Measurements from ENCODE around the gene KCTD12.
A peak's percentile ranks its signal among the peaks of the same experiment; 100 is the strongest.

Gene KCTD12

DNA sequence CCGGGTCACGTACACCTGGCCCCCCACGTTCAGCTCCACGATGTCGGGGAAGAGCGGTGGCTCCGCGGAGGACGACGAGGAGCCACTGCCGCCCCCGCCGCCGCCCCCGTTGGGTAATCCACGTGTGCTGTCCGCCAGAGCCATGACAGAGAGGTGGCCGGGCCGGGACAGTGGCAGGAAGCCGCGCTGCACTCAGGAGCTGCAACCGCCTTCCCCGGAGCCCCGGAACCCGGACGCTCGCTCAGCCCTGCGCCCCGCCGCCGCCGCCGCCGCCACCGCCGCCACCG is 257 bp downstream of the KCTD12 start:
- no peak for DNase-seq

DNA sequence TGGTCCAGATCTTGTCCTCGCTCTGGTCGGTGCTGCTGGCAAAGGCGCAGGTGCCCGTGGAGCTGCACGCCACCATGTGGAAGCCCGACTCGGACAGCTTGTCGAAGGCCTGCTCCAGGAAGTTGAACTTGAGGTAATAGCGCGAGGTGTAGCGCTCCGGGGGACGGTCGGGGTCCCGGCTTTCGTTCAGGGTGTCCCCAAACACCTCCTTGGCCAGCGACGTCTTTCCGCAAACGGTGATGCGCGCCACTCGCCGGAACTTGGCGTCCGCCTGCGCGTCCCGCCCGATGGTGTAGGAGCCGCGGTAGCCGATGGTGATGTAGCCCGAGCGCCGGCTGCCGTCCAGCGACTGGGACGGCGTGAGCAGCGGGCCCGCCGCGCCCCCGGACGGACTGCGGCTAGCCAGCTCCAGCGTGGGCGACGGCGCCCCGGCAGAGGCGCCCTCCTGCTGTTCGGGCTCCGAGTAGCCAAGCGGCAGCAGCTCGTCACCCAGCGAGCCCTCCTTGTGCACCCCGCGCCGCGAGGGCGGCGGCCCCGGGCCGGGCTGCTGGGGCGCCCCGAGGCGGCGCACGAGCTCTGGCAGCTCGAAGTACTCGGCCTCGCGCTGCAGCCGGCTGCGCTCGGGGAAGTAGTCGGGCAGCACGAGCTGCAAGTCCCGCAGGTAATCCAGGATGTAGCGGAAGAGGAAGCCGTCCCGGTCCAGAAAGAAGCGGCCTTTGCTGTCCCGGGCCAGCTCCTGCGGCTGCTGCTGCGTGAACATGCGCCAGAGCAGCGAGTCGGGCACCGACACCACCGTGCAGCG is 801 bp downstream of the KCTD12 start:
- DNase-seq, result peak; percentile 48

DNA sequence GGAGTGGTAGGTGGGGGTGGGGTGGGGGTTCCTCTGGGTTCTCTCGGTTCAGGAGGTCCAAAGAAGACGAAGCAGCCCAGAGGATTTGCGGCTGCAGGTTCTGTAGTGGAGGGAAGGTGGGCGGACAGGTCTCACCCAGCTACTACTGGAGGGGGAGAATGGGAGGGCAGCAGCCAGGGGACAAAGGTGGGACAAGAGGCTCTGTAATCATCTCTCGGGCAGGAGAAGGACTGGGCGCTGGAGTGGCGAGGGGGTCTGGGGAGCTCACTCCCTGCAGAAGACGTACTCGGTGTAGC is 1.4 kb downstream of the KCTD12 start:
- no peak for DNase-seq

GRCh38 chr13:76884186-76884906 is 1.9 kb downstream of the KCTD12 start:
- peak; percentile 10 for DNase-seq

- no peak for DNase-seq
These were observed 3.0 kb downstream of the KCTD12 start for GRCh38 chr13:76883236-76883635.

DNA sequence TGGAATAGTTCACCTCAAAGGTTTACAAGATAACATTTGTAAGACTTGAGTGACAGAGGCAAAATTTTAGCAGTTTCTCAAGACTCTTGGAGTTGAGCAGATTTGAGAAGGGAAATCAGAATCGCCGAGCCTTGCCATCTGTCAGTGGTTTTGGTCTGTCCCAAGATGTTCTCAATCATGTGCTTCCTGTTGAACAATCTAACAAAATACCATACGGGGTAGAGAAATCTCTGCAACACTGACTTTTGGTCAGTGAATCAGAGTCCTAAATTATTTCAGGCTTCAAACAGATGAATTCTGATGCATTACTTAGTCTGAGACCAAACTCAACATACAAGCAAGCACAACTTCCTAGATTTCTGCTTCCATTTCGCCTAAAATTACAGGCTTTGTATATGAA is 3.8 kb downstream of the KCTD12 start:
- peak; percentile 96 for DNase-seq

GRCh38 chr13:76879883-76880270 is 6.3 kb downstream of the KCTD12 start:
- DNase-seq, result no peak

GRCh38 chr13:76879203-76879882 is 6.9 kb downstream of the KCTD12 start:
- DNase-seq, result peak; percentile 99

DNA sequence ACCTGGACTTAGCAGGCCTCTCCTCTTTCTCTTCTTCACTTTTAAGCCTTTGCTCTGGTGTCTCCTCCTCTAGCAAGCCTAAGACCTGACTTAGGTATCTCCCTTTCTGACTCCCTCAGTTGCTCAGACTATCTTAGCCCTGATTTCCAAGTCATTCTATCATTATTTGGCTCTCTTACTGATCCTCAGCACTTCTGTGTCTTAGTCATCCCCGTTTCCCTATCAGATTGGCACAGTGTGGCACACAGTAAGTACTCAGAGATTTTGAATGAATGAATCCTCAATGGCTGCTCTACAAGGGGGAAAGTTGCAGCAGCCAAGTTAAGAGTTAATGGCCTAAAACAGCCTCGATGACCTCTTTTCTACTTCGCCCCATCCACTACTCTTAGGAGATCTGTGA is 8.2 kb downstream of the KCTD12 start:
- DNase-seq, result no peak

DNA sequence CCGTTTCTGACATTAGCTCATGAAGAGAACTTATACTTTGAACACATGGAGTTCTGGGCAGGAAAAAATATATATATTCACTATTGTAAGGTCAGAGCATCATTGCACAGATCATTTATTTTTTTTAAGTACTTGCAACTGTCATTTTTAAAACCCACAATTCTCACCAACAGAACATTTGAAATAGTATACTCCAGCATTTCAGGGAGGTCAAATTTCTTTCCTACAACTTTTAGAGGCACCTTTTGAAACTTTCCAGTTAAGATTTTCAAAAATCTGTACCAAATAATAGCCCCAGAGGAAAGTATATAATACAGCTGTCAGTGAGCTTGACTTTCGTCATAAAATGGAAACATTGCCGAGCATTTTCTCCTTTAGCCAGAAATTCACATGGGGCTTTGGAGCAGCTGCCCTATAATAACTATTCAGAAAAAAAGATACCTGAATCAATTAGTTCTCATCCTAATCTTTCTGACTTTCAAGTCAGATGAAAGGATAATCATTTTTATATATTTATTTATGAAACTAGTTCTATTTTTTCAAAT is 10.9 kb downstream of the KCTD12 start:
- DNase-seq, result no peak

DNA sequence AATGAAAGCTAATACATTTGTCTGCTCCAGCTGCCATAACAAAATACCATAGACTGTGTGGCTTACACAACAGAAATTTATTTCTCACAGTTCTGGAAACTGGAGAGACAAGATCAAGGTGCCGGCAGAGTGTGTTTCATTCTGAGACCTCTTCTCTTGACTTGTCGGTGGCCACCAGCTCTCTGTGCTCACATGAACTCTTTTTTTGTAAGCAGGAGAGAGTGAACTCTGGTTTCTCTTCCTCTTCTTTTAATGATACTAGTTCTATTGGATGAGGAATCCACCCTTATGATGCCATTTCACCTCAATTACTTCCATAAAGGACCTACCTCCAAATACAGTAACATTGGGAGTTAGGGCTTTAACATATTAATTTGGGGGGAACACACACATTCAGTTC is 11.7 kb downstream of the KCTD12 start:
- DNase-seq, result peak; percentile 72

GRCh38 chr13:76873445-76873844 is 12.8 kb downstream of the KCTD12 start:
- no peak for DNase-seq

- DNase-seq, result no peak
These were observed 13.5 kb downstream of the KCTD12 start for GRCh38 chr13:76872675-76873074.

- no peak for DNase-seq
These were observed 14.8 kb downstream of the KCTD12 start for GRCh38 chr13:76871432-76871831.

DNA sequence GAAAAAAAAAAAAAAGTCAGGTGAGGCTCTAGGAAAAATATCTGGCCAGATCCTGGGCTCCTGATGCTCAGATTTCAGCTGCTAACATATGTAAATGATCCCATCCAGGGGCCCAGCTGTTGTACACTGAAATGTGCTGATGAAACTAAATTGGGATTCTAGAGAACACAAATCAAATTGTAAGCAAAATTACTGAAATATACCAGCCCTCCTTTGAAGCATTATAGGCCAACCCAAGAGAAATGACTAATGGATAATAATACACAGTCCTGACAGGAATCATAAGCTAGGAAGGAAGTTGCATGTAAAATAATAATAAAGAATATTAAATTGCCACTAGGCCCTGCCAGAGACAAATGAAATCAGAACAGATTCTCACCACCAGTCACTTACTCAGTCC is 17.8 kb downstream of the KCTD12 start:
- no peak for DNase-seq

- no peak for DNase-seq
These were observed 20.2 kb downstream of the KCTD12 start for GRCh38 chr13:76865996-76866503.

DNA sequence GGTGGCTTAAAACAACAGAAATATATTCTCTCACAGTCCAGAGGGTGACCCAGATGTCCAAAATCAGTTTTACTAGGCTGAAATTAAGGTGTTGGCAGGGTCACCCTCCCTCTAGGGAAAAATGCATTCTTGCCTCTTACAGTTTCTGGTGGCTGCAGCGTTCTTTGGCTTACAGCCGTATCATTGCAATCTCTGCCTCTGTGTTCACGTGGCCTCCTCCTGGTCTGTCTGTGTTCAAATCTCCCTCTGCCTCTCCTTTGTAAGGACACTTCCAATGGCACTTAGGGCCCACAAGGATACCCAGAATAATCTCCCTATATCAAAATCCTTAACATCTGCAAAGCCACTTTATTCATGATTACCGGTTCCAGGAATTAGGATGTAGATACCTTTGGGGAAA is 21.1 kb downstream of the KCTD12 start:
- DNase-seq, result no peak

GRCh38 chr13:76864259-76864658 is 21.9 kb downstream of the KCTD12 start:
- no peak for DNase-seq

GRCh38 chr13:76863022-76863421 is 23.2 kb downstream of the KCTD12 start:
- no peak for DNase-seq

- no peak for DNase-seq
These were observed 24.3 kb downstream of the KCTD12 start for GRCh38 chr13:76861859-76862258.

DNA sequence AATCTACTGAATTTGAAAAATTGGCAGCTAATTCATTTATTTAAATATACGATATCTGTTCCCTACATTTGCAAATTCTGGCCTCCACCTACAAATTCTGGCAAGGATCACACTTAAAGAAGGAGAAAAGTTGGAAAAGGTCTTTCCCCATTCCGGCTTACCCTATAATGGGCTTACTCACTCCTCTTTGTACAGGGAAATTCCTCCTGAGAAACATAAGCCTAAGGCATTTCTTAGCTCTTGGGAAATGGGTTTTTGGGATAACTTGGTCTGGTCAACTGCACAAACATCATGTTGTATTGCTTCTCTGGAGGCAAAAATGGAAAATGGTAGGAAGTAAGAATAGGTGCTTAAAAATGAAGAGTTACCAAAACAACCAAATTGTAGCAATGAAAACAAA is 25.5 kb downstream of the KCTD12 start:
- DNase-seq, result no peak

DNA sequence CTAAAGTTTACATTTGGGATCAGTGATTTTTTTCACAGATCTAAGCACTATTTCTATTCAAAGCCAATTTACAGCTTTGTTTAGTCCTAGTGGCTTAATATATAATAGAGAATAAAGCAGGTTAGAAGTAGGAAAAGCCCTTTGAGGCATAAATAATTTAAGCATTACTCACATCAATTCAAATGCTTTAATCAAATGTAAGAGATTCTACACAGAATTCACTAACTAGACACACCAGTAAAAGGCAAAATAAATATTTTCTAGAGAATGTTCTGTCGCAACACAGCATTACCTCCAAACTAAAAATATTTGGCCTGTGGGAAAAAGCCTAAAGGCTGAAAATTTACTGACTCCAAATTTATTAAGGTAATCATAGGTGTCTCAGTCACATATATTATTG is 31.3 kb downstream of the KCTD12 start:
- no peak for DNase-seq

DNA sequence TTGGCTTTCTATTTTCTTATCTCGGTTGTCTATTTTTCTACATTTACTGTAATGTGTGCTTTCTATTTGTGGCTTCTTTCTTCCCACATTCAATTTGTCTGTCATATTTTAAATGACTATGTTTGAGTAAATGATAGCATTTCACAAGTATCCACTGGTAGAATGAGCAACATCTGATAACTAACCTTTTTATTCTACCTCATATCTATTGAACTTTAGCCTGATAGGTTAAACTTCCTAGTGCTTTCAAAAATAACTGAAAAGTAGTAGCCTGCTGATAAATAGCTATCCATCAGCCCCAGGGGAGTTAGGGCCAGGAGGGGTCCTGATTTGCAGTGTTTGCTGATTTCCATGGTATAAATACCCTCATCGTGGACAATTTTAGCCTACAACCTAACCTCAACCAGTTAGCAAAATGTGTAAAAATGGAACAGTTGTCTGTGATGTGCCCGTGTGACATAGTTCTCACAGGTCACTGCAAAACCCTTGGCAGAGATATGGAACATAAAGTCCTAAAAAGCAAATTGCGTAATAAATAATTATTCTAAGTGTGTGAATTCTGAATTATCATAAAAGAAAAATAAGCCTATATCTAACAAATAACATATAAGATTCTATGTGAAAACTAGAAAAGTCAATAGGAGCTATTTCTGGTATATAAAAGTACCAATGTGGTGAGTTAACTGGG is 32.1 kb downstream of the KCTD12 start:
- DNase-seq, result no peak

All from MV-4-11 (cell line).